ENCODE measurements around the gene STIMATE.

STIMATE gene

DNA sequence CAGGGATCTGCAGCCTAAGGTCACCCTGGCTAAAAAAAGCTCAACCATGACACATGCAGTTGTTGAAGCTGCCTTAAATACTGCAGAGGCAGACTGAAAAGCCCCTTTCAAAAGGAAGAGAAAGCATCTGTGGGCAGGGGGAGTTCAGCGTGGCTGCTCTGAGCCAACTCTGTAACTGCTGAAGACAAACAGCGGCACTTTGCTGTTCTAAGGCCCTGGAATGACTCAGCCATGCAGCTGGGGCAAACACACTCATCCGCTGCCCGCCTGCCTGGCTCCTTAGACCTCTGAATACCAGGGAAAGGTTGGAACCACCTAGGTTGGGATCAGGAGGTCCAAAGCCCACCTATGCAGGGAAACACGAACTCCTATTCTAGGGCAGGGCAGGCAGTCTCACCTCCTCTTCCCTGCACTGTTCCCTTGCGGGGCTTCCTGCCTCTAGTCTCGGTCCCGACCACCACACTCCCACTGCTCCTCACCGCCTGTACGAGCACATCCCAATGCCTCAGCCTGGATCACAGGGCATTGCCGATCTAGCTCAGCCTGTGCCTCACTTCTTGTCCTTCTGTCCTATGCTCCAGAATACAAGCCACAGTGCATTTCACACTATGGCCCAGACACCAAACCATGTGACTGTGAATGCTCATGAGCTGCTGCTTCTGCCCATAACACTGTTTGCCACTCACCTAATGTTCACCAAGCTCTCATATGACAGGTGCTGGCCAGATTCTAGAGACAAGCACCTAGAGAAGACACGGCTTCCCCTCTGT is 56.0 kb downstream of the STIMATE start:
- no peak for DNase-seq (ENCODE audit: low read depth in 2 of 2)

DNA sequence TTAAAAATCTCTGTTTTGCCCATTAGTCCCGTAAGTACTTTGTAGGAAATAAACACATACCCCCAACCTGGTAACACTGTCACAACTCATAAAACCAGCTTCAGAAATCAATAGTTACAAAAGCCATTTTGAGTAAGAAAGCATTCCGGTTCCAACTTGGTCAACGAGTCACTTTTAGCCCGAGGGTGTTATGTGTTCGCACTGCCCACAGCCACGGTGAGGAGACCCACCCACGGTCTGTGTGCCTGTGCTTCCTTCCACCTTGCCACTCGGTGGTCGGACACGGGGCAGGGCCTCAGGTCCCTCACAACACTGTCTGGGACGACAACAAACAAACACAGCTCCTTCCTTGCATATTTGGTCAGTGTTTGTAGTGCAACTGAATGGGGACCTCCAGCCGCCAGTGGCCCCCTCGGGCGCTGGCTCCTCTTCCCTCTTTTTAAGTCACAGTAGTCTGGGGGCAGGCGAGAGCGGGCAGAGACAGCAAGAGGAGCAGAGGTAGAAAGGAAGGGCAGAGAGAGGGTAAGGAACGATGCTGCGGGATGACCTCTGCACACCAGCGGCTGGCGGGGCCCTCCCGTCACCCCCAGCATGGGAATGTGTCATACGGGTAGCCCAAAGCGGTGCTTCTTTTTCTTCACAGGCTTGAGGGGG is 57.3 kb downstream of the STIMATE start:
- no peak for DNase-seq (ENCODE audit: low read depth in 2 of 2)

DNA sequence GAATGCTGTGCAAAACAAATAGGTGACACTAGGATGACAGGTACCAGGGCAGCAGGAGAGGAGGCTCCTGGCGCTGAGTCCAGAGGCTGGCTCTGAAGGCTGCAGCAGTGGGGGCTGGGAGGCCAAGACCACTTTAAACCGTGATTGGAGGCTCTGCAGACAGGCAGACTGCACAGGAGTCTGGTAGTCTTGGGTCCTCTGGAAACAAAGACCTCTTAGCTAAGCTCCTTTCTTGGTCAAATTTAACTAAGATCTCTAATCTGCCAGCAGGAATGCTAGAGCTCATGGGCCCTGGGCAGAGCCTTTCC is 58.1 kb downstream of the STIMATE start:
- no peak for DNase-seq (ENCODE audit: low read depth in 2 of 2)

DNA sequence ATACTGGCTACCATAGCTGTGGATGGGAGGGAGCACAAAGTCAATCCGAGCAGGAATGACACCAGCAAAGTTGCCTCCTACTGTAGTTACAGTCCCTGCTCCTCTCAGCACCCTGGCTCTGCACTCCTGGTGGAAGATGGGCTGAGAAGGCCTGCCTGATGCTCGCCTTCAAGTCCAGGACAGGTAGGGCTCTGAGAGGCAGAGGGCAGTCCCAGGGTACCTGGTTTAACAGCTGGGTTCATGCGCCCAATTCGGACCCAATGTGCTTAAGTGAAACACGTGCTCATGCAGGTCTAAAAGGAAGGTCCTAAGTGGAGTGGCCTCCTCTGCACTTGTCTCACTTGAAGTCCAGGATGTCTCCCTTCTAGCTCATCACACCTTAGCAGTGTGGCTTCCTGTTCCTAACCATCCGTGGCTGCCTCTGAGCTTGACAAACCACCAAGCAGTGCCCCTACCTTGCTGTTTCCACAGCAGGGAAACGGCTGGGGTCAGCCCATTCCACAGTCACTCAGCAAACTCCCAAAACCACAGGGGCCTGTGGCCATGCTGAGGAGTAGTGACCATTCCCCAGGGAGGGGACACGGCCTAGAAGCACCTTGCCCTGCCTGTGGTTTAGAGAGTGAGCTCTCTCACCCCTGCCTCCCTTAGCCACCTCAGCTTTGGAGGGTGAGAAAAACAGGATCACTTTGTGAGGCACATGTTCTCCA is 58.6 kb downstream of the STIMATE start:
- no peak for DNase-seq (ENCODE audit: low read depth in 2 of 2)

DNA sequence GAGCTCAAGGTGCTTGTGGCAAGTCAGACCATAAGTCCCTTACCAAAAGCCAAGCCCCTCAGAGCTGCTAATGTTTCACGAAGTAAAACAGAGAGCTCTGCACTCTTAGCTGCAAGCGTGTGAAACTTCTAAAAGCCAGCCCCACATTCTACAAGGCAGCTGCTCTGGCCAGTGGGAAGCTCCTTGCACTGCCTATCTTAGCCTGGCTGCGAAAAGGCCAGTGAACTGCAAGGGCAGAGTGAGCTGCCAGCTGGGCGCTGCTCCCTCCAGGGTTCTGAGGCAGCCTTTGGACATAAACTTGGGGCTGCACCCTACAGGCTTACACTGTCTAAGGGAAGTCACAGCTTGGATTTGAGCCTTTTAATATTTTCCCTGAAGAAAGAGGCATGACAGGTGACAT is 60.4 kb downstream of the STIMATE start:
- DNase-seq (ENCODE audit: low read depth in 2 of 2), result no peak

DNA sequence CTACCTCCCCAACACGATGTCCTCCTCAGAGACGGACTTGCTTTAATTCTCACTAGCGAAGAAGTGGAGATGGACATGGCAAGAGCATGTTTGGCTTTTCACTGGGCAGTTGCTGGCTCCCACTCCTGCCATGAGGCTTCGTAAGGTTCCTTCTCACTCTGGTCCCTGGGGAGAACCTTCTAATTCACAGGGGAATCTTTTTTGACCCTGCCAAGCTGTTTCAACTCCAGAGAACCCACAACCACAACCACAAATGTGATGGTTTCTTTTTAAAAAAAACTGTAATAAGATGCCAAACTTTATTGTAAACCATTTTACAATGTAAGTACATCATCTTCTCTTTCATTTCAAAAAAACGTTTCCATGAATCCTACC is 60.9 kb downstream of the STIMATE start:
- DNase-seq (ENCODE audit: low read depth in 2 of 2), result no peak

DNA sequence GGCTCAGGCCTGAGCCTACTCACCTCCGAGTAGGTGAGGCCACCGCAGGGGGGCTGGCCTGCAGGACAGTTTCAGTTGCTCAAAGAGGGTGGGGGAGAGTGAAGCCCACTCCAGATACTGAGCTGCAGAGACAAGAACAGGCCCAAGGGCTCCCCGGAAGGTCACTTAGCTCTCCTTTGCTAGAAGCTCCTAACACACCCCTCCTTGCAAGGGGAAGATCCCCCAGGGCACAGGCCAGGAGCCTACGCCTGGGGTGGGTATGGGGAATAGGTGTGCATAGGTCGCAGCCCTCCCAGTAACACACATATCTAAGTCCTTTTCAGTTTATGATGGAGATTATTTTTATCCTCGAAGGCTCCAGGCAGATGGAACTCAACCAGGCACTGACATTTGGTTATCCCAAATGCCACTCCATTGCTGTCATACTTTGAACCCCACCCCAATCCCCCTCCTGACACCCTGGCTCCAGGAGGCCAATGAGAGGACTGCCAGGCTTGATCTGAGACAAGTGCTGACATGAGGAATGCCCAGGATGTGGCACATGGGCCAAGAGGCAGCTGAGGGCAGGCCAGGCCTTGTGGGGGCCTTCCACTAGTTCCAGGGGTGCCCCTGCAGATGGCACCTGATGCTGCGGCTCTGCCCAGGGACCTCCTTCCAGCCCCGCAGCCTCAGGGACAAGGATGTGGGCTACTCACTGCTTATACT is 61.4 kb downstream of the STIMATE start:
- no peak for DNase-seq (ENCODE audit: low read depth in 2 of 2)

DNA sequence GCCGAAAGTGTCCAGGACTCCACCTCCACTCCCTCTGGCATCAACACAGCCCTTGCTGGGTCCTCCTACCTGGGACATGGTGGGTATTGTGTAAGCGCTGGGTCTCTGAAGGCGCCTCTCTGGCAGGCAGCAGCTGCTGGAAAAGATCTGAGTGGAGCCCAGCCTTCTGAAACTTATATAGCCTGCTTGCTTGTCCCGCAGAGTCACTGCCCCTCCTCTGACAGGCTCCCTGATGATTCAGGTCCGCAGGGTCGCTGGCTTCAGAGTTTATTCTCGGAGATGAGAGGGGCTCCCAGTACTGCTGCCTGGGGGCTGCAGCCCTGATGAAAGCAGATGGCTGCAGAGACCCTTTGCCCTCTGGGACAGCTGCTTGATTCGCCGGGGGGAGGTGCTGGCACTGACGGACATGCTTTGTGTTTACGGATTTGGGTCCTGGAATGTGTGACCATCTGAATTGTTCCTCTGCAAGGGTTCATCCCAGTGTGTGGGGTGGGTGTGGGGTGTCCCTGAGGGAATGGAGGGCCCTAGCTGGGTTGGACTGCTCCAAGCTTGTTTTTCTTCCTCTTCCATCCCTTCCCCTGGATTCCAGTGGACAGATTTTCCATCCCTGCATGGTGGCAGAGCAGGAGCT is 62.4 kb downstream of the STIMATE start, which contains the start of gene MUSTN1:
MUSTN1 (minus strand) TSS at position 149 of the 631 bp plus-strand sequence; CDS start at position 78, 71 bp downstream.
- DNase-seq (ENCODE audit: low read depth in 2 of 2), result no peak

DNA sequence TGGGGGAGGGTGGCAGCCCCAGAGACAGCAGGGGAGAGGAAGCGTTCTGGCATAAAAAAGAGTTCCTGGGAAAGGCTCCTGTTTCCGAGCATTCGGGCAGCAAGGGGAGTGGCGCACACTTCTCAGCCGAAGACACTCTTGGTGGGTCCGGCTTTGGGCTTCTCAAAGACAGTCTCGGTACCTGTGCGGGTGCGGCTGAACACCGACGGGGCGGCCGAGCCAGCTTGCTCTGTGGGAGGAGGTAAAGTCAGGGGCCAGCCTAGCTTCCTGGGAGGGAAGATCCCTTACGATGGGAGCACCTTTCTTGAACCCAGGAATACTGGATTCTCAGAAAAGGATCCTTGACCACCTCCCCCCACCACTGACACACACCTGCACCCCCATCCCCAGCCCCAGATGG is 64.1 kb downstream of the STIMATE start:
- DNase-seq (ENCODE audit: low read depth in 2 of 2), result no peak

DNA sequence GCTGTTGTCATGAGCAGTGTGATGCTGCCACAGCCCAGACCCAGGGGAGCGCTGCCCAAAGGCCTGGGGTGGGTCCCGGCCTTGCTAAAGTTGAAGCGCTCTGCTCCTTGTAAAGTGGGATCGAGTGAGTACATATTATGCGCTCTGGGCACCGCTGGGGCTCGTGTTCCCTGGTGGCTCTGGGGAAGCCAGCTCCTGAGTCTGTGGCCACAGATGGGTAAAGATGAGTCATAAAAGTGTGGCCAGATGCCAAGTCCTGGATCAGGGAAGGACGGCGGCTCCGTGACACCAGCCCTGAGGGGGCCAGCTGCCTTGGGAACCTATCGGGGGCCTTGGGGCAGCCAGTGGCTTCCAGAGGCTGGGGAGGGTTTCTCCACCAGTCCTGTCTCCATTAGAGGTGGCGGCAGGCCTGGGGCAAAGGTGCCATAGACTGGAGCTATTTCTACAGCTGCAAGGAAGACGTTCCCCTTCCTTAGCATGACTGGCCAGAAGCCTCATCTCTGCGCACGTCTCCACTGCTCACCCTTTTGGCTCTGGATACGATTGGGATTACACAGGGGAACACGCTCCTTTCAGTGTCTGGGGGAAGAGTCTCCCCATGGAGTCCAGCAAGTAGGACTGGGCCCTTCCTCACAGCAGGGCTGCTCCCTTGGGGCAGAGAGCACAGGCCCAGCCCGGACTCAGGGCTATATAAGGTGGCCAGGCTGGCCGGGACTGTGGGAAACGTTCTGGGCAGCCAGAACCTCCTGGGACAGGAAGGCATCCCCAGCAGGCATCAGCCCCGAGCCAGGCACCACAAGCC is 65.6 kb downstream of the STIMATE start:
- DNase-seq (ENCODE audit: low read depth in 2 of 2), result no peak

DNA sequence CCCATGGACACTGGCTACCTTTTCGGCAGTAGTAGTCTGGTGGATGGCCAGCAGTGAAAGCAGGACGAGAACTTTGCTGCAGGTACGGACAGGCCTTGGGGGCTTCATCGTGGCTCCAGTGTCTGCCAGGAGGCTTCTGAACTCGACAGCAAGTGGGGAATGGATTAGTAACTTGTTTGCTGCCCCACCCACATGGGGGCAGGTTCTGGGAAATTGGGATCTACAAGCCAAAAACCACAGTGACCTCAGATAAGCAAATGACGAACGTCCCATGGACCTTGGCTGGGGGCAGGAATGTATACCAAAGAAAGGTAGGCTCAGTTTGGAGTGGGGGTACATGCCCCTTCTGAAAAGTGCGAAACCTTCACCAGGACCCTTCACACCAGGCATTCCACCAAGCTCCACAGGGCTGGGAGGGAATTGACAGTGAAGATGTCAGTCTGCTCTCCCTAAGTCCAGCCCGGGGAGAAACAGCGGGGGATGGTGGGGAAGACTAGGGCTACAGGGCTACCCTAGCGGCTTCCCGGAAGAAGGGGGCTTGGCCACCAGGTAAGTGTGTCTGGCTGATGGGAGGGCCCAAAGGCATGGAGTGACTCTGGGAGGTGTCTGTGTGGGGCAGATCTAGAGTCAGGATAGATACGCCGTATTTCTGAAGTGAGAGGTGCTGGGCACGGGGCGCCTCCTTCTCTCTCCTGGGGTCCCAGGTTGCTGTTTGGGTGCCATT is 66.7 kb downstream of the STIMATE start, which contains the start of gene ITIH4:
ITIH4 (minus strand) TSS at position 138 of the 724 bp plus-strand sequence; CDS start at position 108, 30 bp downstream.
- DNase-seq (ENCODE audit: low read depth in 2 of 2), result no peak

DNA sequence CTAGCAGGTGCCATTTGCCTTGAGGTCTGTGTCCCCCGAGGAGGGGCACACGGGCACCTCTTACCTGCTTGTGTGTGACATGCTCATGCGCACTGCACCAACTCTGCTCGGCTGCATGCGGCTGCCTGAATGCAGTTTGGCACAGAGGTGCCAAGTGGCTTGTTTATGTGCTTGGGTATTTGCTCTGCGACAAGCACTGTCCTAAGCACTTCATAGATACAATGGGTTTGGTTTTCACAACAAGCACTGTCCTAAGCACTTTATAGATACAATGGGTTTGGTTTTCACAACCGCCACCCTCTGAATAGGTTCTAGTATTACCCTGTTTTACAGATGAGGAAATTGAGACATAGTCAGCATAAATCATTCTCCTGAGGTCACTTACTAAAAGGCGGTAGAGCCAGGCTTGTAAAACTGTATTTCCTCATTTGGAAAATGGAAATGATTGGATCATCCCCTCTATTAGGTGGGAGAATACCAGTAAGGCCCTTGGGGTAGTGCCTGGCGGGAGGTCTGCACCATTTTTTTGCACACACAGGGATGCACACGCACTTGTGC is 67.4 kb downstream of the STIMATE start:
- no peak for DNase-seq (ENCODE audit: low read depth in 2 of 2)

DNA sequence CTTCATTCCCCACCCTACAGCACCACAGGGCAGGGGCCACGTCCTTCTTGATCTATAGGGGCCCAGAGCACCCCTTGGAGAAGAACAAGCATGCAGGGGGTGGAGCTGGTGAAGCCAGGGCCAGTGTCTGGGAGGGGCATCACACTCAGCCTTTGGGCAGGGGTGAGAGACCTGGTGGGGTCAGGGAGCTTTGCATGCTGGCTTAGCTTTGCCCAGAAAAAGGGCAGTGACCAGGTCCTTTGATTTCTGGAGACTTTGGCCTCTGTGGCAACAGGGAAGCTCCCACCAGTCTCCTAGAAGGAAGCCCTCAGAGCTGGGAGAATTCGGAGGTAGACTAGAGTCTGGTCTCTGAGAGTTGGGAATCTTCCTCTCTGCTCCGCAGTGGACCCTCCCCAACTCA is 67.9 kb downstream of the STIMATE start:
- DNase-seq (ENCODE audit: low read depth in 2 of 2), result no peak

DNA sequence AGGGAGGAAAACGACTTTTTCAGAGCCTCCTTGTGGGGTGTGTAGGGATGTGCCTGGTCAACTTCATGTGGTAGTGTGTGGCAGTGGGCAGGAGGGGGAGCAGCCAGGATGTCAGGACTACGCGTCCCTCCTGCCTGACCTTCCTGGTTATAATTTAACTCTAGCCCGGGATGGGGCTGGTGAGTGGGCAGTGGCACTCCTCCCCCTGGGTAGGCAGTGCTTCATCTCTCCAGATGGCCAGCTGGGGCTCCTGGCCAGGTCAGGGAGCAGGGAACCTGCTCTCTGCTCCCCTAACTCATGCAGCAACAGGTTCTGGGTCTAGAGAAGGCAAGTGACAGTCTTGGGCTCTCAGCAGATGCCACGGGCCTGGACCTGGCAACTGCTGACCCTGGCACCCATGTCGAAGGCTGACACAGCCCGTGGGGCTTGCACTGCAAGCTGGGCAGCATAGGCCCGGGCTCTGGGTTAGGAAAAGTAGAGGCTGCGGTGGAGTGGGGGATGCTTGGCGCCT is 69.4 kb downstream of the STIMATE start:
- no peak for DNase-seq (ENCODE audit: low read depth in 2 of 2)

DNA sequence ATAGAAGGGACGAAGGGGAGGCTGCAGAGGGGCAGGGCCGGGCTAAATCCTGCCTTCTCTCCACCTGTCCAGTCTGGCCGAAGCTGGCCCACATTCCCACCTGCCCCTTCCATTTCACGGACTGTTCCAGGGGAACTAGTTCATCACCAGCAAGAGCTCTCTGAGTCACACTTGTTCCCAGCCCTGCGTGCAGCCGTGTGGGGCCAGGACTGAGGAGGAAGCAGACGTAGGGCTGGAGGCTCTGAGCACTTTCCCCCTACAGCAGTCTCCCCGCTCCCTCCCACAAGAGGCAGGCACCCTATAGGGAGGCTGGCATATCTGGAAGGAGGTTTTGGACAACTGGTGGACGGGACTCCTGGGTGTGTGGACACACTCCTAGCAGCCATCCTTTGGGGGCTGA is 69.9 kb downstream of the STIMATE start:
- no peak for DNase-seq (ENCODE audit: low read depth in 2 of 2)

DNA sequence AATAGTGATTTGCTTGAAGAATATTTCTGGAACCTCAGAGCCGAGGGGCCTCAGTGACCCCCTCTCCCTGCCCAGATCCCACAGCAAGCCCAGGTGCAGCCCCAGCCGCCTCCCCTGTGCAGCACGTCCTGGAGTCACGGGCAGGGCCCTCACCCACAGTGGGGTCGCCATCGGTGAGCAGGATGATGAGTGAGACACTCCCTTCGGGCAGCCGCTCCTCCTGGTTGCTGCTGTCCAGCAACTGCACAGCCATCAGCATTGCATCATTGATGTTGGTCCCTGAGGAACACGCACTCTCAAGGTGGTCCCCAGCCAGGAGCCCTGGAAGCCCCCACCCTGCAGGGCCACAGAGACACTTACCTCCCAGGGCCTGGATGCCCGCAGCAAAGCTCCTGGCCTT is 73.3 kb downstream of the STIMATE start:
- DNase-seq (ENCODE audit: low read depth in 2 of 2), result no peak

DNA sequence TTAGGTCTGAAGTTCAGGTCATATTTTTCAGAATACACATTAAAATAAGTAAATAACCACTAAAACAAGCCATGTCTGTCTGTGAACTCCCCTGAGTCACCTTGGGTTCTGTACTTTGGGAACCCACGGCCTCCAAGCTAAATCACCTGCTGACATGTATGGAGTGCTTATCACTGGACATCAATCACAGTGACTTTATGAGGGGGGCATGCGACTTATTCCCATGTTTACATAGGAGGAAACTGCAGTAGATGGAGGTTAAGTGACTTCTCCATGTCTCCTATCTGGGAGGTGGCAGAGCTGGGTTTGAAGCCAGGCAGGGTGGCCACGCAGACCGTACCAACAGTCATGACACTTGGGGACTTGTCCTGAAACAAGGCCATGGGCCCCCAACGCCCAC is 75.0 kb downstream of the STIMATE start:
- DNase-seq (ENCODE audit: low read depth in 2 of 2), result no peak

DNA sequence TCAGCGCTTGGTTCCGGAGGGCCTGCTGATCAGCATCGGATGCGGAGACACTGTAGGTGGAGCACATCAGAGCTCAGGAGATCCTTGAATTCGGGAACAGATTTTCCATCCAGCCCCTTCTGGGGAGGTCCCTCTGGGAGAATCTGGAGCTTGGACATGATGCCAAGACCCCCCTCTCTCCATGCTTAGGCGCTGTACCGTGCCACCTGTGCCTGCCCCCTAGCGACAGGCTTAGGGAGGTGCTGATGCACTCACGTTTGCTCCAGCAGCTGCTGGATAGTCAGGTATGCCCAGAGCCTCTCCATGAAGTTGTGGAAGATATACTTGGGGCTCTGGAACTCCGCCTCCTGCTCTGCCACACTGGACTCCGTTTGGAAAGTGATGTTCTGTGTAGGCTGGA is 76.6 kb downstream of the STIMATE start:
- peak in 1 of 2 donors; percentile 7 for DNase-seq (ENCODE audit: low read depth in 2 of 2)

DNA sequence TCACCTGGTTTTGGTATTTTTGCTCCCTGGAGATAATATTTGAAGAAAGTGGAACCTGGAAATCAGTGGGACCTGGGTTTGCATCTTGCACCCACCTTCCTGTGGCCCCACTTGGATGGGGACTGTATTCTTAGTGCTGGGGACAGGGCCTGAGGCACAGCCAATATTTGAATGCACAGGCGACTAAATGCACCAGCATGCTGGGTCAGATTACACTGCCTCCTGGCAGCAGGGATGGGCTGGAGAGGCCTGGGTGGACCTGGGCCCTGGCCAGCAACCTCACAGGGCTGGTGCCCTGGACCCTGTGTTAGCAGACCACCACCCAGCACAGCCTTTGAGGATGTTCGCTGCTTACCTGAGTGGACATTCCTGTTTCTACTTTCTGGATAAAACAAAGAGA is 77.4 kb downstream of the STIMATE start:
- DNase-seq (ENCODE audit: low read depth in 2 of 2), result no peak

DNA sequence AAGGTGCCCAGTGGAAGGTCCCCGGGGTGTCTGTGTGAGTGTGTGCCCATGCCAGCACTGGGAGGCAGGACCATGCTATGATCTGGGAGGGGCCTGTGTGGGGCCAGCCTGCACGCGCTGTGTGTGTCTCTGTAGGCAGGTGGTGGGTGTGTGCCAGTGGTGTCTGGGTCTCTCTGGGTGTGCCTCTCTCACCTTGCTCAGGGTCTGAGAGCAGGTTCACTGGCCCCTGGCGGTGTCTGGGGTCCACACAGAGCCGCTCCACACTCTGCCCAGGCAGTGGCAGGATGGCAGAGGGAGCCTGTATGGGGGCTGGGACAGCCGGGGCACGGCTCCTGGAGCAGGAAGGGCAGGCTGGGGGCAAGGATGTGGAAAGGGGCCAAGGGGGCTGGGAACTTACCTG is 79.5 kb downstream of the STIMATE start:
- DNase-seq (ENCODE audit: low read depth in 2 of 2), result no peak
